GM23338 (cell line): ENCODE data around the gene SERF2. TPM values are rescaled to one million over a fixed set of nuclear protein-coding genes. Genes with fewer than 3 reads are reported as not detected.
A peak's percentile ranks its signal among the peaks of the same experiment; 100 is the strongest.

Experiments
- ATAC-seq: fragments of 200-7000 bp; cut with Tn5 transposase; 3 replicates; pipeline ENCODE4 v1.9.1; 2020
- DNase-seq: peaks from one replicate; pipeline ENCODE4 v3.0.0-alpha.2; 2015; ENCODE audit warnings: low spot score
- H2AFZ ChIP-seq: fragments of 200-600 bp; sonication (generic); 2 replicates; pipeline ENCODE4 v1.8.0; 2016; ENCODE audit warnings: antibody characterized with exemption, mild to moderate bottlenecking, moderate library complexity
- H3F3A ChIP-seq: fragments of 200-600 bp; sonication (generic); replicated peaks from 2 replicates; pipeline ENCODE4 v1.8.0; 2017; ENCODE audit warnings: antibody characterized with exemption, mixed run types, low read depth
- H3K27ac ChIP-seq: fragments of 200-600 bp; sonication (generic); 2 replicates; pipeline ENCODE4 v1.6.1; 2016; ENCODE audit warnings: low read depth
- H3K27me3 ChIP-seq: fragments of 200-600 bp; sonication (generic); 2 replicates; pipeline ENCODE4 v1.8.0; 2016; ENCODE audit warnings: mild to moderate bottlenecking, mixed run types, moderate library complexity; ENCODE audit not compliant: insufficient read depth
- H3K36me3 ChIP-seq: fragments of 200-600 bp; sonication (generic); 2 replicates; pipeline ENCODE4 v1.8.0; 2016; ENCODE audit warnings: mild to moderate bottlenecking; ENCODE audit not compliant: insufficient read depth
- H3K4me1 ChIP-seq: fragments of 200-600 bp; sonication (generic); 2 replicates; pipeline ENCODE4 v1.8.0; 2016; ENCODE audit warnings: mild to moderate bottlenecking, moderate library complexity; ENCODE audit not compliant: insufficient read depth
- H3K4me2 ChIP-seq: fragments of 200-600 bp; sonication (generic); 2 replicates; pipeline ENCODE4 v1.7.1; 2017; ENCODE audit warnings: mixed run types
- H3K4me3 ChIP-seq: fragments of 200-600 bp; sonication (generic); 2 replicates; pipeline ENCODE4 v1.6.1; 2016; ENCODE audit warnings: mixed run types
- H3K79me2 ChIP-seq: fragments of 200-600 bp; sonication (generic); replicated peaks from 2 replicates; pipeline ENCODE4 v1.8.0; 2017; ENCODE audit warnings: mild to moderate bottlenecking; ENCODE audit not compliant: insufficient read depth
- H3K9me2 ChIP-seq: fragments of 200-600 bp; sonication (generic); 2 replicates; pipeline ENCODE4 v1.8.0; 2017; ENCODE audit not compliant: insufficient read depth
- H4K20me1 ChIP-seq: fragments of 200-600 bp; sonication (generic); replicated peaks from 2 replicates; pipeline ENCODE4 v1.8.0; 2017; ENCODE audit warnings: mild to moderate bottlenecking; ENCODE audit not compliant: insufficient read depth
- H3K27ac Mint-ChIP-seq: 2 replicates; pipeline ENCODE4 v1.8.0; 2020; ENCODE audit warnings: inconsistent platforms, mild to moderate bottlenecking, moderate library complexity, mixed read lengths
- H3K27me3 Mint-ChIP-seq: 3 replicates; pipeline ENCODE4 v1.8.0; 2022; ENCODE audit warnings: low read depth, mild to moderate bottlenecking, moderate library complexity, mixed read lengths, inconsistent platforms; ENCODE audit not compliant: insufficient read depth, poor library complexity
- H3K36me3 Mint-ChIP-seq: 3 replicates; pipeline ENCODE4 v1.8.0; 2021; ENCODE audit warnings: low read depth, mild to moderate bottlenecking, inconsistent platforms, moderate library complexity, mixed read lengths
- H3K4me1 Mint-ChIP-seq: 3 replicates; pipeline ENCODE4 v1.8.0; 2020; ENCODE audit warnings: mild to moderate bottlenecking, inconsistent platforms, mixed read lengths
- H3K4me3 Mint-ChIP-seq: 3 replicates; pipeline ENCODE4 v1.8.0; 2021; ENCODE audit warnings: moderate library complexity, mild to moderate bottlenecking, inconsistent platforms, mixed read lengths
- H3K9me3 Mint-ChIP-seq: 3 replicates; pipeline ENCODE4 v1.8.0; 2020; ENCODE audit warnings: moderate library complexity, mild to moderate bottlenecking, inconsistent platforms, mixed read lengths
- CREB1 ChIP-seq: fragments of 250-450 bp; sonication (Bioruptor Pico); IDR thresholded peaks from 2 replicates; pipeline ENCODE4 v1.5.0; 2020; ENCODE audit warnings: low read depth, mild to moderate bottlenecking, moderate library complexity
- CTCF ChIP-seq, 2 experiments: fragments of 200-600 bp in 1 of 2; sonication (generic) in 1 of 2; conservative IDR thresholded peaks; 2 replicates each; pipeline versions ENCODE4 v1.5.1 to v1.6.1; 2016 to 2017; ENCODE audit warnings: antibody characterized with exemption in 2 of 2, low read depth in 2 of 2, mild to moderate bottlenecking in 2 of 2, moderate library complexity in 1 of 2
- ETS1 ChIP-seq: IDR thresholded peaks from 2 replicates; pipeline ENCODE4 v1.6.1; 2016; ENCODE audit warnings: antibody characterized with exemption
- EZH2 ChIP-seq: fragments of 200-600 bp; sonication (generic); IDR thresholded peaks from one replicate; pipeline ENCODE4 v1.8.0; 2017; ENCODE audit warnings: antibody characterized with exemption, mild to moderate bottlenecking, low read depth; ENCODE audit not compliant: unreplicated experiment
- EZH2phosphoT487 ChIP-seq: fragments of 200-600 bp; sonication (generic); IDR thresholded peaks from one replicate; pipeline ENCODE4 v1.8.1; 2018; ENCODE audit warnings: antibody characterized with exemption; ENCODE audit not compliant: unreplicated experiment
- JUNB ChIP-seq: IDR thresholded peaks from one replicate; pipeline ENCODE4 v1.6.1; 2016; ENCODE audit warnings: antibody characterized with exemption; ENCODE audit not compliant: unreplicated experiment
- NANOG ChIP-seq: IDR thresholded peaks from 2 replicates; pipeline ENCODE4 v1.6.1; 2016; ENCODE audit warnings: antibody characterized with exemption, borderline replicate concordance
- POLR2AphosphoS5 ChIP-seq: IDR thresholded peaks from 2 replicates; pipeline ENCODE4 v1.6.1; 2016; ENCODE audit warnings: antibody characterized with exemption, low read depth
- REST ChIP-seq: IDR thresholded peaks from one replicate; pipeline ENCODE4 v1.6.1; 2018; ENCODE audit warnings: antibody characterized with exemption; ENCODE audit not compliant: unreplicated experiment
- STAT1 ChIP-seq: IDR thresholded peaks from one replicate; pipeline ENCODE4 v1.6.1; 2016; ENCODE audit warnings: antibody characterized with exemption; ENCODE audit not compliant: unreplicated experiment
- ZNF114 ChIP-seq: fragments of 250-450 bp; sonication (Bioruptor Pico); IDR thresholded peaks from 2 replicates; pipeline ENCODE4 v1.5.0; 2020; ENCODE audit warnings: mild to moderate bottlenecking, moderate library complexity
- ZNF331 ChIP-seq: fragments of 250-450 bp; sonication (Bioruptor Pico); IDR thresholded peaks from 2 replicates; pipeline ENCODE4 v1.5.0; 2020; ENCODE audit warnings: low read depth, mild to moderate bottlenecking, moderate library complexity
- ZNF462 ChIP-seq: fragments of 250-450 bp; sonication (Bioruptor Pico); IDR thresholded peaks from 2 replicates; pipeline ENCODE4 v1.5.0; 2020; ENCODE audit warnings: mild to moderate bottlenecking, moderate library complexity
- polyA plus RNA-seq: library from polyadenylated mRNA; unstranded; fragments of >200 nt; fragmentation: Nextera tagmentation; extraction: Ambion mirVana; gene quantifications from 2 replicates; pipeline ENCODE4 v1.2.1, GENCODE V29; 2016
- total RNA-seq: library from RNA; depleted of rRNA; stranded (reverse); fragments of >200 nt; shearing (Covaris generic); gene quantifications from 2 replicates; pipeline ENCODE4 v1.2.3, GENCODE V29; 2014

SERF2 gene
- total and polyA plus RNA-seq, 2 experiments from 2014 or later = 460 to 2,602 TPM

GRCh38 chr15:43826029-43826507 is 33.9 kb downstream of the SERF2 start:
- no peak for ATAC-seq
- Mint-ChIP-seq H3K4me3 (peak overlapping the region; percentile 83; the same call in 2 of the 3 replicates), H3K27ac (no peak overlapping the region), H3K27me3 (peaks cover 27% of the 10 kb centered on the region), H3K36me3 (peaks cover 32% of the 10 kb centered on the region), H3K9me3 (peaks cover 23% of the 10 kb centered on the region), H3K4me1 (peaks cover 4% of the 10 kb centered on the region; the same call in 1 of the 3 replicates)
- peaks cover 15% of the 10 kb centered on the region for H3K27me3 ChIP-seq
- peak overlapping the region; percentile 69 for H3K4me3 ChIP-seq
- no peak overlapping the region for H3K27ac ChIP-seq
- no peaks in the 10 kb centered on the region for H3K4me1 ChIP-seq
- H3K36me3 ChIP-seq = no peaks in the 10 kb centered on the region; the same call in 1 of the 2 replicates
- TF ChIP-seq NANOG = no peak
- TF ChIP-seq CREB1 (CRISPR knock-in tag) = no peak
- no peak for TF ChIP-seq ZNF114 (CRISPR knock-in tag)
- no peak for TF ChIP-seq POLR2AphosphoS5
- no peak for TF ChIP-seq JUNB
- no peak for TF ChIP-seq EZH2
- TF ChIP-seq EZH2phosphoT487 = no peak
- TF ChIP-seq REST = no peak
- no peak for TF ChIP-seq CTCF (conservative IDR thresholded peaks at IDR 0.05; ENCODE audit: low read depth in 2 of 2)
- TF ChIP-seq ETS1 = no peak
- TF ChIP-seq ZNF462 (CRISPR knock-in tag) = no peak
- no peak for TF ChIP-seq STAT1
- no peak for TF ChIP-seq ZNF331
- peaks cover 14% of the 10 kb centered on the region for H3F3A ChIP-seq
- H3K4me2 ChIP-seq = peak overlapping the region; percentile 89
- peaks cover 32% of the 10 kb centered on the region for H3K79me2 ChIP-seq
- peak overlapping the region; percentile 83; the same call in 1 of the 2 replicates for H2AFZ ChIP-seq
- H4K20me1 ChIP-seq = peaks cover 7% of the 10 kb centered on the region; the same call in 1 of the 2 replicates
- peaks cover 12% of the 10 kb centered on the region for H3K9me2 ChIP-seq
- DNase-seq = no peak
